Activated T-cell treated with anti-CD3 and anti-CD28 coated beads for 48 hours (primary cell): ENCODE data around the gene SNRPA.
"Not testable (repeated sequence)": the region's sequence is repeated elsewhere in the genome, so short reads cannot be mapped to it uniquely, and the experiment has no call there.

ENCODE experiments used
- DNase-seq: peaks from one replicate; pipeline ENCODE4 v3.0.0-alpha.2; 2020; ENCODE audit warnings: low read depth

SNRPA gene

DNA sequence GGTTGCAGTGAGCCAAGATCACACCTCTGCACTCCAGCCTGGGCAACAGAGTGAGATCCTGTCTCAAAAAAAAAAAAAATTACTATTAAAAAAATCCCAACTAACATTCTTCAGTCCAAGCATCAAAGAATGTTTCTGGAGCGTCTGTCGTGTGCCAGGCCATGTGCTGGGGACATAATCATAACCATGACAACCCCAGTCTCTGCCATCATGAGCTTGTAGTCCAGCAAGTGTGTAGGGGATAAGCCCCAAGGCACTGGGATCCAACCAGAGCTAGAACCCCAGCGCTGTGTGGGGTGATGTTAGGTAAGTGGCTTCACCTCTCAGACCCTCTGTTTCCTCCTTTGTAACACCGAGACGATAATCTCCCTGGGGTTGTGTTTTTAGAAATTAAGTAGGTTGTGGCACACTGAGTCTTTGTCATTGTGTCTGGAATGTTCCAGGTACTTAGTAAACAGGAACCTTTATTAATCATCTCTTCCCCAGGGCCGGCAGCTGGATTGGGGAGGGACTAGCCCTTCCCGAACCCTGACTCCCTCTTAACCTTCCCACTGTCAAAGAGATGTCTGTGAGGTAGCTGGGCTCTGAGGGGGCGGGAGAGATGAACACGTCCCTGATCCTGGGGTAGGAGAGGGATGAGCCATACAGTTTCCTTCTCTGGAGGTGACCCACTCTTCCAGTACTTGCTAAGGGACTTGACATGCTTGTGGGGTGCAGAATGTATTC, 28.9 kb upstream of the SNRPA start:
- DNase-seq, result no peak

DNA sequence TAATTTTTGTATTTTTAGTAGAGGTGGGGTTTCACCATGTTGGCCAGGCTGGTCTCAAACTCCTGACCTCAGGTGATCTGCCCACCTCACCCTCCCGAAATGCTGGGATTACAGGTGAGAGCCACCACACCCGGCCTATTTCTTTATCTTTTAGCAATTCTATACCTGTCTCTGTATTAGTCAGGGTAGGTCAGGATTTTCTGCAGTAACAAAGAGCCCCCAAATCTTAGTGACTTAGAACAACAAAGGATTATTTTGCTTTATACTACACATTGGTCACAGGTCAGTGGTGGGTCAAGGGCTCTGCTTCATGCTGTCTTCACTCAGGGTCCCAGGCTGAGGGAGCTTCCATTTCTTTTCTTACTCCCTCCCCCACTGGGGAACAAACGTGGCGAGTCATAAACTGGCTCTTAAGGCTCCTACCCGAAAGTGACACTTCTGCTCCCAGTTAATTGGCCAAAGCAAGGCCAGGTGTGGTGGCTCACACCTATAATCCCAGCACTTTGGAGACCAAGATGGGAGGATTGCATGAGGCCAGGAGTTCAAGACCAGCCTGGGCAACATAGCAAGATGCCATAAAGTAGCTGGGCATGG, 27.2 kb upstream of the SNRPA start:
- DNase-seq, result no peak

DNA sequence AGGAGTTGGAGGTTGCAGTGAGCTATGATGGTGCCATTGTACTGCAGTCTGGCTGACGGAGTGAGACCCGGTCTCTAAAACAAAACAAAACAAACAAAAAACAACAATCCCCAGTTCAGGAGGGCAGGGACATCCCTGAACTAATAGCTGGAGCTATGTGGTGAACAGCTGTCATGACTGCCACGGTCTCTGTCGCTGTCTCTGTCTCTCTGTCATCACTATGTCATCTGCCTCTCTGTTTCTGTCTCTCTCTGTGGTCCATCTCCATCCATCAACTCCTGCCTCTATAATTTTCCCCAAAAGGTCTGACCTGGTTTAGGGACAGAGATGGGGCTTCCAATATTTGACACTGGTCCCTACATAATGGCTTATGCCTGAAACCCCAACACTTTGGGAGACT, 26.7 kb upstream of the SNRPA start:
- no peak for DNase-seq

DNA sequence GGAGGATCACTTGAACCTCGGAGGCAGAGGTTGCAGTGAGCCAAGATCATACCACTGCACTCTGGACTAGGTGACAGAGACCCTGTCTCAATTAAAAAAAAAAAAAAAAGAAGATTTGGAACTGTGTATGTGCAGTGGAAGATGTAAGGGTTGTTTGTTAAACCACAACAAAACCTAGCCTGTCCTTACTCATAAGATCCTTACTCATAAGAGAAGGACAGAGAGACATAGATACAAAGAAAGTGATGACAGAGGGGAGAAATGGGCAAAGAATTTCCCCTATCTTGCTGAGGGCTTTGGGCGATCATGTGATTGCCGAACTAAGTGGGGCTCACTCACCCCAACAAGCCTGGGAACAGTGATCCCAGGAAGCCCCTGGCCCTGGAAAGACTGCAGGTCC, 26.1 kb upstream of the SNRPA start:
- no peak for DNase-seq

DNA sequence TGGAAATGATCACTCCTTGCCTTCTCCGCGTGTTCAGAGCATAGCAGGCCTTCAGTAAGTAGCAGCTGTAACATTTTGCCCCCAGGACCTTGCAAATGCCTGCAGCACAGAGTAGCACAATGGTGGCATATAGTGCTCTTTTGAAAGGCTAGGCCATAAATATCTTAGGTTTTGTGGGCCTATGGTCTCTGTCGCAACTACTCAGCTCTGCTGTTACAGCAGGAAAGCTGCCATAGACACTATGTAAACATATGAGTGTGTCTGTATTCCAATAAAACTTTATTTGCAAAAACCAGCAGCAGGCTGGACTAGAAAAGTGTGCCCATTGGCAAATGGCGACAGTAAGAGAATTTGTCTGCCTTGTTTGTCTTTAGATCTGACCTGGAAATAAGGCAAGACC, 24.7 kb upstream of the SNRPA start:
- no peak for DNase-seq

DNA sequence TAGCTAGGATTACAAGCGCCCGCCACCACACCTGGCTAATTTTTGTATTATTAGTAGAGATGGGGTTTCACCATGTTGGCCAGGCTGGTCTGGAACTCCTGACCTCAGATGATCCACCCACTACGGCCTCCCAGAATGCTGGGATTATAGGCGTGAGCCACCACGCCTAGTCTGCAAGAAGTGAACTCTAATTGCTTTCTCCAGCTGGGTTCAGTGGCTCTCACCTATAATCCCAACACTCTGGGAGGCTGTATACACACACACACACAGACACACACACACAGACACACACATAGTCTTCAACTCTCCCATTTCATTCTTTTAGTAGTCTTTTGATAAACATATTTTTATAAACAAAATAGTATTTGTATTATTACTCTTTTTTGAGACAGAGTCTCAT, 20.9 kb upstream of the SNRPA start:
- DNase-seq, result not testable (repeated sequence)

DNA sequence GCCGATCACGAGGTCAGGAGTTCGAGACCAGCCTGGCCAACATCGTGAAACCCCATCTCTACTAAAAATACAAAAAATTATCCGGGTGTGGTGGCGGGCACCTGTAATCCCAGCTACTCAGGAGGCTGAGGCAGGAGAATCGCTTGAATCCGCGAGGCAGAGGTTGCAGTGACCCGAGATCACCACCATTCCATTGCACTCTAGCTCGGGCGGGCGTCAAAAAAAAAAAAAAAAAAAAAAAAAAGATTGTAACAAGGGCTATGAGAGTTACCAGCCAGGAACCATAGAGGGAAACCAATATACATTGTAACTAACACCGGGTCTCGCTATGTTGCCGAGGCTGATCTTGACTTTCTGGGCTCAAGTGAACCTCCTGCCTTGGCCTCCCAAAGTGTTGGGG, 18.7 kb upstream of the SNRPA start:
- not testable (repeated sequence) for DNase-seq

DNA sequence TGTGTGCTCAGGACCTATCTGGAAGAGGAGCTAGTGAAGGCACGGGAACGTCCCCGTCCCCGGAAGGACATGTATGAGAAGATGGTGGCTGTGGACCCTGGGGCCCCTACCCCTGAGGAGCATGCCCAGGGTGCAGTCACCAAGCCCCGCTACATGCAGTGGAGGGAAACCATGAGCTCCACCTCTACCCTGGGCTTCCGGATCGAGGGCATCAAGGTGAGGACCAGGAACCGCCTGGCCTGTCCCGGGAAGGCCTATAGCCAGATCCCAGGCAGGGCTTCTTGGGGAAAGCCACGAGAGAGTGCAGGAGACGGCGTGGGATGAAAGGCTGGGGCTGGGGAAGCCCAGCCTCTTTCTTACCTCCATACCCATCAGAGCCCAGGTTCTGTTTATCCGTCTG, 17.9 kb upstream of the SNRPA start:
- no peak for DNase-seq

DNA sequence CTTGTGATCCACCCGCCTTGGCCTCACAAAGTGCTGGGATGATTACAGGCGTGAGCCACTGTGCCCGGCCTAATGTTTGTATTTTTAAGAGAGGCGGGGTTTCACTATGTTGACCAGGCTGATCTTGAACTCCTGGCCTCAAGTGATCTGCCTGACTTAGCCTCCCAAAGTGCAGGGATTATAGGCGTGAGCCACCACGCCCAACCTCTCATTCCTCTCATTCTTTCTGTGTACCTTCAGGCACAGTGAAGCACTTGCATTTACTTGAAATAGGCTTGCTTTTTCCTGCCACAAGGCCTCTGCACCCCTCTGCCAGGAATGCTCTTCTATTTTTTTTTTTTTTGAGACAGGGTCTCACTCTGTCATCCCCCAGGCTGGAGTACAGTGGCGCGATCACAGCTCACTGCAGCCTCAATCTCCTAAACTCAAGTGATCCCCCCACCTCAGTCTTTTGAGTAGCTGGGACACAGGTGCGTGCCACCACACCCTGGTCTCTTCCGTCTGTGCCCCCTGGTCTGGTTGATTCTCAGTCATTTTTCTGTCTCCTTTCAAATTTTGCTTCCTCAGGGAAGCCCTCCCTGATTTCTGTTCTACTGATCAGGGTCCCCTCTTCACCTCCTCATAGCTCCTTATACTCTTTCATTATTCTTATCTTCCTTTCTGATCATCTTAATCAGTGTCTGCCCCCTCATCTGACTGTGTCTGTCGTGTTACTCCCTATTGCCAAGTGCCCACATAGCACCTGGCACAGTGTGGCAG, 15.8 kb upstream of the SNRPA start:
- DNase-seq, result no peak

DNA sequence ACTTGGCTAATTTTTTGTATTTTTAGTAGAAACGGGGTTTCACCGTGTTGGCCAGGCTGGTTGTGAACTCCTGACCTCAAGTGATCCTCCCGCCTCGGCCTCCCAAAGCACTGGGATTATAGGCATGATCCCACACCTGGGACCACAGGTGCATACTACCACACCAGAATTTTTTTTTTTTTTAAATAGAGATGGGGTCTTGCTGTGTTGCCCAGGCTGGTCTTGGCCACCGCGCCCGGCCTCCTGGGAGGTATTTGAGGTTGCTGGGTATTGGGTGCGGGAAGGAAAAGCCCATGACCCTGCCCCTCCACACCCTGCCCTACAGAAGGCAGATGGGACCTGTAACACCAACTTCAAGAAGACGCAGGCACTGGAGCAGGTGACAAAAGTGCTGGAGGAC, 14.3 kb upstream of the SNRPA start:
- DNase-seq, result no peak

DNA sequence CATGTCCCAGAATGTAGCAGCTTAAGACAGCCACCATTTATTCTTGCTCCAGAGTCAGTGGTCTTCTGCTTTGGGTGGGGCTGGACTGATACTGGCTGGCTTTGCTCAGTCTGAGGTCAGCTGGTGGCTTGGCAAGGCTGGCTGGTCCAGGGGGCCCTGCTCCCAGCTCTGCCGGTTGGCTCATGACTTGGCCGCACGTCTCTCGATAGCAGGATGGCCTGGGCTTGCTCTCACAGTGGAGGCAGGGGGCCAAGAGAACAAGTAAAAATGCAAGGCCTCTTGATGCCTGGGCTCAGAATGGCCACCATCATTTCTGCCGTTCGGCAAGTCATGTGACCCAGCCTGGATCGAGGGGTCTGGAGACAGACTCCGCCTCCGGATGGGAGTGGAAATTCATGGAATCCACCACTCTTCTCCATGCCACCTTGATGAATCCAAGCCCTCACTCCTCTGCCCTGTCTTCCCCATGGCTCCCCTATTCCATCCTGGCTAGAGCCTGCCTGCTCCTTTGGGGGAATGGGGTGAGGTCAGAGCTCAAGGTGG, 13.8 kb upstream of the SNRPA start:
- no peak for DNase-seq

DNA sequence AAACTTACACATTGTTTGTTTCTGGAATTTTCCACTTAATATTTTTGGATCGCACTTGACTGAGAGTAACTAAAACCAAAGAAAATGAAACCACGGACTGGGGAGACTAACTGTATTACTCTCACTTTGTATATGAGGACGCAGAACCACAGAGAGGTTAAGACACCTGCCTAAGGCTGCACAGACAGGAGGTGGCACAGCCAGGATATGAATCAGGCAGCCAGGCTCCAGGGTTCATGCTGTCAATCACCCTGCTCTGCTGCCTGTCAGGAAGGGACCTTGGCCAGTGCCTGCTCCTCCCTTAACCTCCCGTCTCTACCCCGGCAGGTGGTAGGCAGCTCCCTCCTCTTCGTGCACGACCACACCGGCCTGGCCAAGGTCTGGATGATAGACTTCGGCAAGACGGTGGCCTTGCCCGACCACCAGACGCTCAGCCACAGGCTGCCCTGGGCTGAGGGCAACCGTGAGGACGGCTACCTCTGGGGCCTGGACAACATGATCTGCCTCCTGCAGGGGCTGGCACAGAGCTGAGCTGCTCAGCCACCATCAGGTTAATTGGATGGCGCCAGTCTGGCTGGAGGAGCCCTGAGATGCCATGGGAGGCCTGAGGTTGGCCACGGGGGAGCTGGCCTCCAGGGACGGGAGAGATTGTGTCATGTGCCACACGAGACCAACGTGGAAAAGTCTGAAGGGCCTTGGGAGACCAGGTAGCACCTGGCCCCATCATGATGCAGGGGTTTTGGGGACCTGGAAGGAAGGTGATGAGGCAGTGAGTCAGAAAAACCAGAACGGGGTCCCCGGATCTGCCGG, 11.8 kb upstream of the SNRPA start:
- no peak for DNase-seq

DNA sequence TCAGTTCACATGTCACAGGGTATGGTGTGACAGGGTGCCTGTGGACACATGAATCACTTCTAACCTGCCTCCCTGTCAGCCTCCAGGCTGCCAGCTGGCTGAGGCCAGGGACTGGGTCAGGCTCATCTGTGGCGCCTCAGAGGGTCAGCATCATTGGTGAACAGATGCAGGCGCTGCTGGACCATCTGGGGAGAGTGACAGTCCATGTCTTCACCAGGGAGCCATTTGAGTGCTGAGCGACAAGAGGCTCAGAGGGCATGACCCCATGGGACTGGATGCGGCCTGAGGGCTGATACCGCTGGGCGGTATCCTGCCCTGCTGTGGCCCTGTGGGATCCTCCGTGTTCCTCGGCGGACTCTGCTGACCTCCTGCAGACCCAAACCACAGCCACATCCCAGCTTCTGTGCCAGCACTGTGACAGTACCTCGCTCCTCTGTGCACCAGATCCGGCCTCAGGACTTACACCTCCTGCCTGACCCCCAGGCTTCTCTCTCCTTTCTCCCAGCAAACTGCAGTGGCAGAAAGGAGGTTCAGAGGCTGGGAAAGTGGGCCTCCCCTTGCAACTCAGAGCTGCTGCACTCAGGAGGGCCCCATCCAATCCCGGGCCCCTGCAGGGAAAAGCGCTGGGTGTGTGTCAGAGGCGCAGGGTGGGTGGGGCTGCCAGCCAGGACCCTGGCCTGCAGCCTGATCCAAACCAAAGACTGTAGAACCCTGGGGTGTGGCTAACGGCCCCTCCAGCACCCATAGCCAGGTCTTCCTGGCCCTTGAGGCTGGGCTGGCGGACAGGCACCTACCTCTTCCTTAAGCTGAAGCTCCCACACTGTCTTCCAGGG, 10.9 kb upstream of the SNRPA start:
- DNase-seq, result no peak

DNA sequence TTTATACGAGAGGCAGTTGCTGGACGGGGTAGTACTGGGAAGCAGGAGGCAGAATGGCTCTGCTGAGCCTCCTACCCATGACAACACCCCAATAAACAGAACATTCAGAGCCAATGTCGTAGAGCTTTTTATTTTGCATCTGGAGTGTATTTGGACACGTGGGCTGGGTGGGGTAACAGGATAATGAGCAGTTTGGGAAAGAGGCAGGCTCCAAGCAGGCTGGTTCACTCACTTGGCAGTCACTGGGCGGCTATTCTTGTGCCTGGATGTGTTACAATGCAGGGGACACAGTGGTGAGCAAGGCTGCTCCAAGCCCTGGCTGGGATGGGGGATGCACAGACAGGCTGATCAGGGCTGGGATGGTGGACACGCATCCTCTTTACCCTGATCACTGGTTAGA, 10.3 kb upstream of the SNRPA start:
- no peak for DNase-seq

DNA sequence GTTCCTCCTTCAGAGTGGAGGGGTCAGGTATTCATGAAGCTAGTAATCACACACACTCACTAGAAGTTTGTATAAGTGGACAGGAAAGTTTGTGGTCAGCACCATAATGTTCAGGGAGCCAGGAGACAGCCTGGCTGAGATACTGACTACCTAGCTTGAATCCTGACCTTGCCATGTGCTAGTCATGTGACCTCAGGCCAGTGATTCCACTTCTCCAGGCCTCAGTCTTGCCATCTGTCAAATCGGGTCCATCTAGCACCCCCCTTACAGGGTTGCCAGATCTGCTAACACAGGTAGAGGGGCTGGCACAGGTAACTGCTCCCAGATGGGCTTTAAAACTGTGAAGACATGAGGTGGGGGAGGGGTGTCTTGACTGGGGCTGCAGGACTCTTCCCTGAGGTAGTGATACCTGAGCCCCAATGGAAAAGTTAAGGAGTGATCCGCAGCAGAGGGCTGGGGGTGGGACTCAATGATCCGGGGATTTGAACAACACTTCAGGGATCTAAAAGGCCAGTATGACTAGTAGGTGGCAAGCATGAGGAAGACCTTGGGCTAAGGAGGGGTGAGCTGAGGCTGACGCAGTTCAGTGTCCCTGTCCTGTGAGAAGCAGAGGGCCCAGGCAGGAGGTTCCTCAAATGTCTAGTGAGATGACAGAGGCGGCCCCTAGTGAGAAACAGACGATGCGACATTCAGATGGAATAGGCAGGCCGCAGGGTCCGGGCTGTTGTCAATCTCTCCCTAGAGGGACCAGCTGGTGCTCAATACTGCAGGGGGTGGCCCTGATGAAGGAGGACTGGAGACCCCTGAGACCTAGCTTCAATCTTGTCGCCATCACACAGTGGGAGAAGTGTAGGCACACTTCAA, 9.2 kb upstream of the SNRPA start:
- no peak for DNase-seq

DNA sequence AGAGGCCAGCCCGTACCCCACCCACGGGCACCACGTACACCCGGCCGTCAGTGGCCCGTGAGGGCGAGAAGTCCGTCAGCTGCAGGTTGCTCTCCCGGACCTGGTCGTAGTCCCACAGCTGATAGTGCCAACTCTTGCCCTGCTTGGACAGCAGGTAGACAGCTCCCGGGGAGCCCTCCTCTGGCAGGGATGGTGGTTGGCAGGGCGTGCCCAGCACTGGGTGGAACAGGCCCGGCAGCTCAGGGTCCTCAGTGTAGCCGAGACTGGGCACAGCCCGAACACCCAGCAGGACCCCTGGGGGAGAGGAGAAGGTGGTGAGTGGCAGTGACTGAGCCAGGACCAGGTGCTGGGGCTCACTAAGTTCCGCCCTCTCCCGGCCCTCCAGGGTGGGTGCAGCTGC, 8.5 kb upstream of the SNRPA start:
- DNase-seq, result no peak

DNA sequence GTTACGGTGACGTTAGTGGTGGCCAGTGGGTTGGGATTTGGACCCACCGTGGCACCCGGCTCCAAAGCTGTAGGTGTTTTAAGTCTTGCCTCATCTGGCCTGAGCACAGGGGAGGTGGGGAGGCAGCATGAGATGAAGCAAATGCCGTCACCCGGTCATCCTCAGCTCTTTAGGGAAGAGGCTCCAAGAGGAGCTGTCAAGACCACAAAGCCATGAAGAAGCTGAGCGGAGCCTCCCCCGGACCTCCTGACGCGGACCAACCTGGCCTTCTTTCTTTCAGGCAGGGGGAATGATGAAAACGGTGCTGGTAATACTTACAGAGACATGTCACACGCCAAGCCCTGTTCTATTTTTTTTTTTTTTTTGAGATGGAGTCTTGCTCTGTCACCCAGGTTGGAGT, 8.1 kb upstream of the SNRPA start:
- no peak for DNase-seq

DNA sequence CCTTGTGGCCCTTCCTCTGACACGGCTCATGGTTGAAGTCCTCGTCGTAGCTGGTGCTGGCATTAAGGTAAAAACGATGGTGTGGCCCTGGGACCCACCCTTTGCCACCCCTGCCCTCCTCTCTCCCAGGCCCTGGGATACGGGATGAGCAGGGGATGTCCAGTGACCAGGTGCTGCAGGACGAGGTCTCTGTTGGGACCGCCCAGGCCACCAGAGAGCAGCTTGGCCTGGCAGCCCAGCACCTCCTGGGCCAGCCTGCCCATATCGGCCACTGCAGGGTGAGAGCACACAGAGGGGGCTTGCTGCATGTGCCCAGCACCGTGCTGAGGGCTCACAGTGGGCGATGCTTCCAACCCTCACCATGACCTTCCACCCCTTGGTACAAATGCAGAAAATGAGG, 7.1 kb upstream of the SNRPA start:
- no peak for DNase-seq

DNA sequence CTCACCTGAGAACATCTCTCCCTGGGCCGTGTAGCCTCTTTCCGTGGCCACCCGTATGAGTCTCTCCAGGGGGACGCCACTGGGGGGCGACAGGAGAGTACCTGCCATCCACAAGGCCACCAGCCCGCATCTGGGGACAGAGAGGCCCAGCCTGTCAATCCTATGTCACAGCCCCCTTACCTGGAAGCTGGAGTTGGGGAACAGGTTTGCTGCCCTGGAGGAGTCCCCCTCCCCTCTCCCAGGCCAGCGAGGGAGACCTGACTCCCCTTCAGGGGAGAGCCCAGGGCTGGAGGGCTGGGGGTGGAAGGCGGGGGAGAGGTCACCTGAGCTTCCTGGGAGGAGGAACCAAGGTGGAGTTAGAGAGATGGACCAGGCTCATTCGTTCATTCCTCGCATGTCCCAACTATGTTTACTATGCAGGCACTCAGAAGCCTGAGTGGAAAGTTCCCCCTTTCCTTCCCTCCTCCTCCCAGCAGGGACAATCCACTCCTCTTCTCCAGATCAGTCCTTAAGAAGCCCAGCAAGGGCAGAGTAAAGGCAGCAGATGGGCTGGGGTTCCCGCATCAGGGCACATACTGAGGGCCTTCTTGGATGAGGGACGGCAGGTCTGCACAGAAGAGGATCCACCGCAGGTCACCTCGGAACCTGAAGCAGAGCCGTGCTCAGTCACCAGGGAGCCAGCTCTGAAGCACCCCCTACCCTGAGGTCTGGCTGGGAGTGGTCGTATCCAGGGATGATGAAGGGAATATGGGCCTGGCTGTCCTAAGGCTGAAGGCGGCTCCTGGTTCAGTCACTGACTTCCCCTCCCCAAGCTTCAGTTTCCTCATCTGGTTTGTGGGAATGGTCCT, 6.2 kb upstream of the SNRPA start:
- DNase-seq, result no peak

DNA sequence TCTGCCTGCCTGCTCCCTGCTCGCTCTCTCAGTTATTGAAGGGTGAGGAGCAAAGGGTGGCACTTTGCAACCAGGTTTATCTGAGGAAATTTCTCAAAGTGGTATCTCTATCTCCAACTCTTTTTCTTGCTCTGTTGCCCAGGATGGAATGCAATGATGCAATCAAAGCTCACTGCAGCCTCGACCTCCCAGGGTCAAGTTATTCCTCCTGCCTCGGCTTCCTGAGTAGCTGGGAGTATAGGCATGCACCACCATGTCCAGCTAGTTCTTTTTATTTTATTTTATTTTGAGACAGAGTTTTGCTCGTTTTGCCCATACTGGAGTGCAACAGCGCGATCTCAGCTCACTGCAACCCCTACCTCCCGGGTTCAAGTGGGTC, 5.6 kb upstream of the SNRPA start:
- DNase-seq, result no peak
